IMR-90 (cell line): ENCODE results near the gene LDB2. TPM values are rescaled to one million over a fixed set of nuclear protein-coding genes. Genes with fewer than 3 reads are reported as not detected.

Source experiments
- ATAC-seq: fragments of 200-7000 bp; cut with Tn5 transposase; 2 replicates; pipeline ENCODE4 v1.9.1; 2020; ENCODE audit warnings: low read depth, mild to moderate bottlenecking, moderate library complexity
- BruUV-seq: library from RNA; stranded (reverse); fragments of 400-500 nt; replicated peaks from 2 replicates; lab custom pipeline; 2021; lab: Mats Ljungman, UMichigan
- CTCF ChIA-PET: fragments of 300-600 bp; formaldehyde crosslinking; extraction: SDS; loops from one replicate; lab custom pipeline; 2021; ENCODE audit warnings: antibody characterized with exemption; lab: Yijun Ruan, JAX
- POLR2A ChIA-PET: fragments of 300-600 bp; sonication (Branson Sonifier 250); formaldehyde crosslinking; loops from one replicate; lab custom pipeline; 2022; ENCODE audit warnings: antibody characterized with exemption; ENCODE audit not compliant: unreplicated experiment; lab: Charles Lee
- DNase-seq: peaks from one replicate; pipeline ENCODE4 v3.0.0; 2013
- H2AFZ ChIP-seq: replicated peaks from 2 replicates; pipeline ENCODE3; 2013; ENCODE audit warnings: low read length, mild to moderate bottlenecking; ENCODE audit not compliant: poor library complexity
- H2AK5ac ChIP-seq: 2 replicates; pipeline ENCODE4 v1.6.1; 2013; ENCODE audit warnings: low read depth, low read length, inconsistent platforms
- H2AK9ac ChIP-seq: replicated peaks from 2 replicates; pipeline ENCODE3; 2013; ENCODE audit warnings: mild to moderate bottlenecking, low read depth, low read length, moderate library complexity; ENCODE audit not compliant: poor library complexity
- H2BK120ac ChIP-seq: 2 replicates; pipeline ENCODE4 v1.6.1; 2013; ENCODE audit warnings: low read depth, low read length, inconsistent platforms
- H2BK15ac ChIP-seq: 3 replicates; pipeline ENCODE4 v1.6.1; 2013; ENCODE audit warnings: low read depth, low read length, inconsistent platforms
- H2BK20ac ChIP-seq: 2 replicates; pipeline ENCODE4 v1.6.1; 2013; ENCODE audit warnings: low read depth, mild to moderate bottlenecking, inconsistent platforms, low read length, moderate library complexity
- H2BK5ac ChIP-seq: 2 replicates; pipeline ENCODE4 v1.6.1; 2013; ENCODE audit warnings: mild to moderate bottlenecking, low read depth, low read length, inconsistent platforms; ENCODE audit not compliant: poor library complexity, severe bottlenecking
- H3K14ac ChIP-seq: replicated peaks from 2 replicates; pipeline ENCODE4 v1.6.1; 2013; ENCODE audit warnings: low read depth, low read length, inconsistent platforms
- H3K18ac ChIP-seq: 2 replicates; pipeline ENCODE4 v1.6.1; 2013; ENCODE audit warnings: low read depth, low read length, control low read depth
- H3K23ac ChIP-seq: 2 replicates; pipeline ENCODE4 v1.6.1; 2013; ENCODE audit warnings: low read depth, low read length, inconsistent platforms
- H3K27ac ChIP-seq: 2 replicates; pipeline ENCODE4 v1.5.1; 2013; ENCODE audit warnings: mild to moderate bottlenecking, control low read depth, low read length; ENCODE audit not compliant: insufficient read depth
- H3K27me3 ChIP-seq: 2 replicates; pipeline ENCODE4 v1.6.1; 2013; ENCODE audit warnings: low read length; ENCODE audit not compliant: control insufficient read depth, insufficient read depth
- H3K36me3 ChIP-seq: 2 replicates; pipeline ENCODE4 v1.6.1; 2013; ENCODE audit warnings: low read length, mixed read lengths; ENCODE audit not compliant: control insufficient read depth, insufficient read depth
- H3K4ac ChIP-seq: 2 replicates; pipeline ENCODE4 v1.6.1; 2013; ENCODE audit warnings: low read depth, low read length, inconsistent platforms
- H3K4me1 ChIP-seq: 2 replicates; pipeline ENCODE4 v1.6.1; 2013; ENCODE audit warnings: low read length, mixed read lengths; ENCODE audit not compliant: control insufficient read depth, insufficient read depth
- H3K4me2 ChIP-seq: 2 replicates; pipeline ENCODE4 v1.6.1; 2013; ENCODE audit warnings: low read depth, mild to moderate bottlenecking, control low read depth, low read length, moderate library complexity
- H3K4me3 ChIP-seq: 2 replicates; pipeline ENCODE4 v1.5.1; 2013; ENCODE audit warnings: low read depth, mild to moderate bottlenecking, control low read depth, low read length, moderate library complexity; ENCODE audit not compliant: insufficient read depth
- H3K56ac ChIP-seq: 2 replicates; pipeline ENCODE4 v1.6.1; 2013; ENCODE audit warnings: low read length, inconsistent platforms; ENCODE audit not compliant: insufficient read depth; ENCODE audit errors: extremely low read depth
- H3K79me1 ChIP-seq, 2 experiments: 2 replicates each; pipeline ENCODE4 v1.6.1; 2013; ENCODE audit warnings: low read length in 2 of 2, inconsistent platforms in 1 of 2, low read depth in 1 of 2
- H3K9ac ChIP-seq: 2 replicates; pipeline ENCODE4 v1.6.1; 2013; ENCODE audit warnings: low read depth, low read length, control low read depth
- H3K9me1 ChIP-seq: 2 replicates; pipeline ENCODE4 v1.6.1; 2013; ENCODE audit warnings: low read length, inconsistent platforms; ENCODE audit not compliant: insufficient read depth
- H3K9me3 ChIP-seq: 2 replicates; pipeline ENCODE4 v1.6.1; 2013; ENCODE audit warnings: low read length; ENCODE audit not compliant: control insufficient read depth, insufficient read depth
- H4K20me1 ChIP-seq: 2 replicates; pipeline ENCODE4 v1.6.1; 2013; ENCODE audit warnings: low read length, inconsistent platforms; ENCODE audit not compliant: insufficient read depth
- H4K5ac ChIP-seq: 2 replicates; pipeline ENCODE4 v1.6.1; 2013; ENCODE audit warnings: mild to moderate bottlenecking, low read depth, low read length, control low read depth
- H4K8ac ChIP-seq, 2 experiments: 2 replicates each; pipeline ENCODE4 v1.6.1; 2013; ENCODE audit warnings: low read depth in 2 of 2, low read length in 2 of 2, control low read depth in 1 of 2, inconsistent platforms in 1 of 2
- H4K91ac ChIP-seq: 2 replicates; pipeline ENCODE4 v1.6.1; 2013; ENCODE audit warnings: low read depth, low read length, inconsistent platforms; ENCODE audit not compliant: insufficient read depth
- BHLHE40 ChIP-seq: fragments of 150-350 bp; IDR thresholded peaks from 2 replicates; pipeline ENCODE4 v1.6.1; 2016; ENCODE audit warnings: mild to moderate bottlenecking, low read depth, low read length
- CEBPB ChIP-seq: IDR thresholded peaks from 2 replicates; pipeline ENCODE4 v1.6.1; 2012; ENCODE audit warnings: low read depth, low read length, improper control_type of control experiment
- CTCF ChIP-seq: conservative IDR thresholded peaks from 2 replicates; pipeline ENCODE4 v1.5.1; 2012; ENCODE audit warnings: mild to moderate bottlenecking, low read depth, low read length, improper control_type of control experiment
- ELK1 ChIP-seq: fragments of 150-350 bp; IDR thresholded peaks from 2 replicates; pipeline ENCODE4 v1.6.1; 2016; ENCODE audit warnings: low read depth, mild to moderate bottlenecking, low read length, moderate library complexity, borderline replicate concordance
- MAFK ChIP-seq: IDR thresholded peaks from 2 replicates; pipeline ENCODE4 v1.6.1; 2012; ENCODE audit warnings: low read depth, low read length, improper control_type of control experiment
- POLR2A ChIP-seq: IDR thresholded peaks from 2 replicates; pipeline ENCODE4 v1.6.1; 2012; ENCODE audit warnings: mild to moderate bottlenecking, low read depth, low read length
- RAD21 ChIP-seq: IDR thresholded peaks from 2 replicates; pipeline ENCODE4 v1.6.1; 2012; ENCODE audit warnings: low read length, improper control_type of control experiment
- SMC3 ChIP-seq: fragments of 150-350 bp; IDR thresholded peaks from 2 replicates; pipeline ENCODE4 v1.6.1; 2016; ENCODE audit warnings: low read depth, mild to moderate bottlenecking, antibody characterized with exemption, low read length, moderate library complexity
- USF2 ChIP-seq: fragments of 150-350 bp; IDR thresholded peaks from 2 replicates; pipeline ENCODE4 v1.6.1; 2017; ENCODE audit warnings: mild to moderate bottlenecking, antibody characterized with exemption, low read length, low read depth
- WGBS, 2 experiments: methylation state at CpG; one replicate each; pipeline versions ENCODE4 v1.1.5 to v1.1.7; 2013; ENCODE audit warnings: missing lambda C conversion rate in 2 of 2; ENCODE audit not compliant: insufficient read length in 1 of 2; ENCODE audit errors: extremely low coverage in 2 of 2; 5-methylcytosine and 5-hydroxymethylcytosine counted together
- dilution Hi-C: fragments of 300-500 bp; cut with HindIII; formaldehyde crosslinking; loops from one replicate; pipeline ENCODE4 v1.14.3; 2018; ENCODE audit warnings: low sequenced_read_pairs; ENCODE audit not compliant: unreplicated experiment
- in situ Hi-C: fragments of 300-500 bp; cut with MboI; formaldehyde crosslinking; loops from 3 replicates; pipeline ENCODE4 v1.14.3; 2019; ENCODE audit warnings: low sequenced_read_pairs, inconsistent platforms, mixed read lengths
- intact Hi-C: fragments of 100-400 bp; cut with micrococcal nuclease; formaldehyde crosslinking; loops from 2 replicates; pipeline ENCODE4 v1.10.0; 2022
- polyA plus RNA-seq, 3 experiments: library from polyadenylated mRNA; depleted of rRNA; stranded (reverse); fragments of >200 nt; gene quantifications; 2 replicates each; pipeline ENCODE4 v1.2.3, GENCODE V29; 2012; ENCODE audit warnings: low replicate concordance in 1 of 3
- total RNA-seq: library from RNA; depleted of rRNA; stranded (reverse); fragments of >200 nt; gene quantifications from 2 replicates; pipeline ENCODE4 v1.2.3, GENCODE V29; 2012

LDB2 gene
- total and polyA plus RNA-seq, 2 of the 4 experiments (the other 2 are of a cell fraction): 67.9 to 116 TPM

GRCh38 chr4:16794816-16795445, 103.5 kb downstream of the LDB2 start:
- Histone ChIP-seq H4K8ac (peak overlapping the region in 1 of 2 experiments; percentile 68; a peak in 1 of 4 replicates), H4K5ac (no peak overlapping the region), H3K18ac (no peak overlapping the region), H3K14ac (peak overlapping the region; percentile 36; the same call in 1 of the 2 replicates), H2BK20ac (peak overlapping the region; percentile 83), H2AK9ac (no peak overlapping the region), H3K27me3 (no peaks in the 10 kb centered on the region), H3K9ac (no peak overlapping the region), H3K4me1 (no peaks in the 10 kb centered on the region), H3K9me3 (no peaks in the 10 kb centered on the region), H3K56ac (no peak overlapping the region), H3K27ac (no peak overlapping the region), H3K36me3 (peaks cover 1% of the 10 kb centered on the region; the same call in 1 of the 2 replicates), H2BK120ac (peak overlapping the region; percentile 46; the same call in 1 of the 2 replicates), H3K4me3 (no peak overlapping the region), H2AK5ac (peak overlapping the region; percentile 49; the same call in 1 of the 2 replicates), H2AFZ (no peak overlapping the region), H3K9me1 (peaks cover 6% of the 10 kb centered on the region; the same call in 1 of the 2 replicates), H2BK15ac (peak overlapping the region; percentile 43; the same call in 2 of the 3 replicates), H2BK5ac (no peak overlapping the region), H3K23ac (no peak overlapping the region), H3K79me1 (peaks cover 0 to 6% of the 10 kb centered on the region in 2 experiments; a peak in 1 of 4 replicates), H3K4ac (peak overlapping the region; percentile 80), H4K20me1 (no peaks in the 10 kb centered on the region), H3K4me2 (no peak overlapping the region), H4K91ac (peak overlapping the region; percentile 36; the same call in 1 of the 2 replicates)
- intact Hi-C loops (loop anchor here (1.0 to 10.0 kb wide), 5 partner anchors 102 to 652 kb away; no protein-coding TSS in a partner anchor), in situ Hi-C loops (loop anchor here (5.0 to 25.0 kb wide), 3 partner anchors 508 to 667 kb away; no protein-coding TSS in a partner anchor), dilution Hi-C loops (no loop called here)
- ChIA-PET POLR2A (no interaction called here), CTCF (interaction anchor here (0.7 to 2.0 kb wide), 3 partner anchors 9 to 529 kb away, joined by 3 to 13 read pairs (median 6); partner anchors contain the start of gene LDB2)
- no CpG with 5 or more reads among the region's 9 CpGs for WGBS, 2 experiments
- DNase-seq (peak; percentile 60), ATAC-seq (peak; percentile 80)
- no peak for TF ChIP-seq MAFK
- TF ChIP-seq CEBPB: no peak
- TF ChIP-seq BHLHE40: no peak; the same call in 1 of the 2 replicates
- TF ChIP-seq USF2: no peak
- peak; percentile 89 for TF ChIP-seq SMC3
- TF ChIP-seq CTCF: peak; percentile 84
- no peak for TF ChIP-seq POLR2A
- TF ChIP-seq ELK1: no peak
- peak; percentile 91 for TF ChIP-seq RAD21
- BruUV-seq: no TSS peak
